Measurements from ENCODE around the gene LRIF1. TPM values are rescaled to one million over a fixed set of nuclear protein-coding genes. Genes with fewer than 3 reads are reported as not detected.

The LRIF1 gene
- total RNA-seq, 6 experiments from 2014 or later: 14.7 to 17.9 (median 17.2) TPM

DNA sequence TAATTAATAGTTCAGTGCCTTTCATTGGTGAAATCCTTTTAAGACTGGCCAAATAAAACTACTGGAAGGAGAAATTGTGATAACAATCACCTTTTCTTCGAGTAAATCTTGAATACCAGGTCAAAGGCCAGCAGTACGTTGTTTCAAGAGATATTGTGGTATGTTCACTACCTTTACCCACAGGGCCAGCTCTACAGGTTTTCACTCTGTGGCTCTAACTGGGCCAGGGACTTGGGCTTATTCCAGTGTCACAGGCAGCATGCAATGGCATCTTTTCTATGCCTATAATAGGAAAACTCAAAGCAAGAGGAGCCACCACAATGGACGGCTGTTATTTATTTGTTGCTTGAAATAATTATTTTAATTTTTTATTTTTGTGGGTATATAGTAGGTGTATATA lies 26.8 kb upstream of the LRIF1 start:
- no peak overlapping the region for H3K4me3 Mint-ChIP-seq
- DNase-seq: no peak
- no peaks in the 10 kb centered on the region for H3K4me1 Mint-ChIP-seq (ENCODE audit: low read depth)
- H3K36me3 Mint-ChIP-seq (ENCODE audit: low read depth): no peaks in the 10 kb centered on the region
- no peaks in the 10 kb centered on the region for H3K9me3 Mint-ChIP-seq
- TF ChIP-seq, protein P1, sequence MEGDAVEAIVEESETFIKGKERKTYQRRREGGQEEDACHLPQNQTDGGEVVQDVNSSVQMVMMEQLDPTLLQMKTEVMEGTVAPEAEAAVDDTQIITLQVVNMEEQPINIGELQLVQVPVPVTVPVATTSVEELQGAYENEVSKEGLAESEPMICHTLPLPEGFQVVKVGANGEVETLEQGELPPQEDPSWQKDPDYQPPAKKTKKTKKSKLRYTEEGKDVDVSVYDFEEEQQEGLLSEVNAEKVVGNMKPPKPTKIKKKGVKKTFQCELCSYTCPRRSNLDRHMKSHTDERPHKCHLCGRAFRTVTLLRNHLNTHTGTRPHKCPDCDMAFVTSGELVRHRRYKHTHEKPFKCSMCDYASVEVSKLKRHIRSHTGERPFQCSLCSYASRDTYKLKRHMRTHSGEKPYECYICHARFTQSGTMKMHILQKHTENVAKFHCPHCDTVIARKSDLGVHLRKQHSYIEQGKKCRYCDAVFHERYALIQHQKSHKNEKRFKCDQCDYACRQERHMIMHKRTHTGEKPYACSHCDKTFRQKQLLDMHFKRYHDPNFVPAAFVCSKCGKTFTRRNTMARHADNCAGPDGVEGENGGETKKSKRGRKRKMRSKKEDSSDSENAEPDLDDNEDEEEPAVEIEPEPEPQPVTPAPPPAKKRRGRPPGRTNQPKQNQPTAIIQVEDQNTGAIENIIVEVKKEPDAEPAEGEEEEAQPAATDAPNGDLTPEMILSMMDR (IDR thresholded peaks at IDR 0.05): no peak
- no peak overlapping the region for H3K27ac Mint-ChIP-seq
- H3K27me3 Mint-ChIP-seq (ENCODE audit: insufficient read depth): peaks cover 5% of the 10 kb centered on the region

DNA sequence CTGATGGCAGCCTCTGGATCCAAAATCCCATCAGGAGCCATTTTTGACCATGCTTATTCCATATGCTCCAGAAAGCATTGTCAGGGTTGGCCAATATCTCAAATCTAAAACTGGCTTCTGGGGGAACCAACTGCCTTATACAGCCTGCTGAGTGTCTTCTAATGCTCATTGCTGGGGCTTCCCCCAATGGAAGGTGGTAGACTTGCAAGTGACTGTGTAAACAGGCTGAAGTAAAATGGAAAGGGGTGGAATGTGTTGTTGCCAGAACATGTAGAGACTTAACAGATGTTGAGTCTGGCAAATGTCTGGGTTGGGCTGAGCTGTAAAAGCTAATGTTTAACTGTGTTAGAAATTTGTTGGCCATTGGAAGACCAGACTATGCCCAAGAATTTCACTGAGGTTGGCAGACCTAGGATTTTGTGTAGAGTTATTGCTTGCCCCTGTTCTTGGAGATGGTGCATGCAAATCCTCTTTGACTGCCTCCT lies 22.7 kb upstream of the LRIF1 start:
- DNase-seq: no peak
- TF ChIP-seq, protein P1 (IDR thresholded peaks at IDR 0.05): no peak
- Mint-ChIP-seq H3K4me1 (ENCODE audit: low read depth) (no peaks in the 10 kb centered on the region), H3K9me3 (no peaks in the 10 kb centered on the region), H3K27ac (no peak overlapping the region), H3K4me3 (no peak overlapping the region), H3K36me3 (ENCODE audit: low read depth) (no peaks in the 10 kb centered on the region), H3K27me3 (ENCODE audit: insufficient read depth) (peaks cover 5% of the 10 kb centered on the region)

DNA sequence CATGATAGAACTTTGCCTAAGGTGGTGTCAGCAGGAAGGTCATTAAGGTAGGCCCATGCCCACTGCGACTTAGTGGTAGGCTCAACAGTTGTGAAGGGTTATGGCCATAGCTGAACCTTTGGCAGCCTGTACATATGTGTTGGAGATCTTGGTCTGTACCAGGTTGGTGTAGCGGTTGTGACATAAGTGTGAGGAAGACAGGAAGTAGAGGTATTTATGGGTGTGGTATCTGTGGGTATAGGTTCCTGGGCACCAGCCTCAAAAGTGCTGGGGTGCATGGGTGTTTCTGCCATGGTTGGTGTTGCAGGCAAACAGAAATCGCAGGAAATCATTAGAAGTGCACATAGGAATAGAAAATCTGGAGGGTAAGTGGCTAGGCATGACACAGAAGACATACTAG lies 18.6 kb upstream of the LRIF1 start:
- Mint-ChIP-seq H3K4me1 (ENCODE audit: low read depth) (no peaks in the 10 kb centered on the region), H3K27me3 (ENCODE audit: insufficient read depth) (peaks cover 2% of the 10 kb centered on the region), H3K9me3 (no peaks in the 10 kb centered on the region), H3K4me3 (no peak overlapping the region), H3K36me3 (ENCODE audit: low read depth) (no peaks in the 10 kb centered on the region), H3K27ac (no peak overlapping the region)
- DNase-seq: no peak
- TF ChIP-seq, protein P1 (IDR thresholded peaks at IDR 0.05): no peak

DNA sequence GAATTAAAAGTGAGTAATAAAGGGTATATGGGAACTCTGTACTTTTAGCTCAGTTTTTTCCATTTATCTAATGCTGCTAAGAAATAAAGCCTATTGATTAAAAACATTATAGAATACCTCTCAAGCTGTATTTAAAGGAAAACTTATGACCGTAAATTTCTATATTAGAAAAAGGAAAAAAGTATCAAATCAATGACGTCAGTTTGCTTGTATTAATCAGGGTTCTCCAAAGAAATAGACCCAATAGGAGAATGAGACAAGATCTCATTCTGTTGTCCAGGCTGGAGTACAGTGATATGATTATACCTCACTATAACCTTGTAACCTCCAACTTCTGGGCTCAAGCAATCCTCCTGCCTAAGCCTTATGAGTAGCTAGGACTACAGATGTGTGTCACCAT lies 15.4 kb upstream of the LRIF1 start:
- H3K9me3 Mint-ChIP-seq: peaks cover 4% of the 10 kb centered on the region; the same call in 1 of the 2 replicates
- TF ChIP-seq, protein P1 (IDR thresholded peaks at IDR 0.05): no peak
- H3K4me3 Mint-ChIP-seq: no peak overlapping the region
- H3K27ac Mint-ChIP-seq: no peak overlapping the region
- H3K27me3 Mint-ChIP-seq (ENCODE audit: insufficient read depth): no peaks in the 10 kb centered on the region
- DNase-seq: no peak
- no peaks in the 10 kb centered on the region for H3K4me1 Mint-ChIP-seq (ENCODE audit: low read depth)
- H3K36me3 Mint-ChIP-seq (ENCODE audit: low read depth): no peaks in the 10 kb centered on the region

DNA sequence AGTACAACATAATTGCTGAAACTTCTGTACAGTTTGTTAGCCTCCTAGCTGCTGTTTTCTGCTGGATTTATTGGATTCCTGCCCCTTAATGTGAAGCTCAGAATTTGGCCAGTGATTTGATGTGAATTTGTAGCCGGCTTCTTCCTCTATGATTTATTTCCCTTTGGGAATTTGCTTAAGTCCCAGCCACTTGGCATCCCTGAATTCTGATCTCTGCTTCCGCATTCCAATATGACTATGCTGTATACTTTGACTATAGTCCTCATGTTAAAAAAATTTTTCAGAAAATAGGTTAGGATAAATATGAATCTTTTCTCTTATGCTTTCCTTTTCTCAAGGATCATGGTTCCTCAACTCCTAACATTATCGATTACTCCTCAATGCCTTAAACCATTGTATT lies 12.4 kb upstream of the LRIF1 start:
- TF ChIP-seq, protein P1 (IDR thresholded peaks at IDR 0.05): no peak
- Mint-ChIP-seq H3K9me3 (peaks cover 4% of the 10 kb centered on the region; the same call in 1 of the 2 replicates), H3K36me3 (ENCODE audit: low read depth) (no peaks in the 10 kb centered on the region)

DNA sequence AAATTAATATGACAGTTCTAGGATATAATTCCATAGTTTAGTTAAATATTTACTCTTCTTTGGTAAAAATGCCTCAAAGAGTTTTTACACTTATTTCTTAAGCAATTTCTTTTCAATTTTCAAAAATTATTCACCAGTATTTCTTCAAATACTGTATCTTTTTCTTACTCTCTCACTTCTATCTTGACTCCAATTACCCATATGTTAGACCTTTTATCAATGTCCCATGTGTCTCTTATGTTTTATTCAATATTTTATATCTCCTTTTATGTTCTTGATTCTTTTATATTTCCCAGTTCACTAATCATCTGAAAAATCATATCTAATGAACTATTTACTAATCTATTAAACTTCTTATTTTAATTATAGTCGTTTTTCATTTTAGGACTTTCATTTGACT lies 11.5 kb upstream of the LRIF1 start:
- Mint-ChIP-seq H3K9me3 (peaks cover 4% of the 10 kb centered on the region; the same call in 1 of the 2 replicates), H3K27ac (no peak overlapping the region), H3K36me3 (ENCODE audit: low read depth) (no peaks in the 10 kb centered on the region), H3K4me1 (ENCODE audit: low read depth) (no peaks in the 10 kb centered on the region), H3K27me3 (ENCODE audit: insufficient read depth) (no peaks in the 10 kb centered on the region), H3K4me3 (no peak overlapping the region)
- TF ChIP-seq, protein P1 (IDR thresholded peaks at IDR 0.05): no peak
- DNase-seq: no peak

More for the DNA sequence above, 12.4 kb upstream of the LRIF1 start:
- Mint-ChIP-seq H3K4me3 (no peak overlapping the region), H3K27me3 (ENCODE audit: insufficient read depth) (no peaks in the 10 kb centered on the region), H3K27ac (no peak overlapping the region), H3K4me1 (ENCODE audit: low read depth) (no peaks in the 10 kb centered on the region)
- no peak for DNase-seq
